Heart left ventricle (tissue), 16 donors: ENCODE results near the gene TUBB2A. TPM values are rescaled to one million over a fixed set of nuclear protein-coding genes. Genes with fewer than 3 reads are reported as not detected.

Source experiments
- ATAC-seq, 4 donors: fragments of 200-7000 bp; cut with Tn5 transposase; one replicate each; pipeline ENCODE4 v1.9.1; 2020 to 2022; ENCODE audit warnings: moderate library complexity in 4 of 4, mild to moderate bottlenecking in 3 of 4, moderate number of reproducible peaks in 1 of 4
- DNase-seq, 5 donors: peaks; one replicate each; pipeline ENCODE4 v3.0.0-alpha.2; 2020
- H3K27ac ChIP-seq, 12 donors: fragments of 200-600 bp; sonication (generic) in 4 of 12; one replicate each; pipeline versions ENCODE4 v1.5.0 to v1.8.0; 2016 to 2022; ENCODE audit warnings: mild to moderate bottlenecking in 2 of 12
- H3K27me3 ChIP-seq, 9 donors: fragments of 200-600 bp; sonication (generic) in 2 of 9; one replicate each; pipeline versions ENCODE4 v1.5.1 to v1.8.0; 2016 to 2022; ENCODE audit warnings: mild to moderate bottlenecking in 3 of 9
- H3K36me3 ChIP-seq, 9 donors: fragments of 200-600 bp; sonication (generic) in 2 of 9; one replicate each; pipeline versions ENCODE4 v1.5.0 to v1.8.0; 2018 to 2022; ENCODE audit warnings: mild to moderate bottlenecking in 2 of 9
- H3K4me1 ChIP-seq, 12 donors: fragments of 200-600 bp; sonication (generic) in 4 of 12; one replicate each; pipeline versions ENCODE4 v1.5.0 to v1.8.0; 2016 to 2022; ENCODE audit warnings: mild to moderate bottlenecking in 3 of 12
- H3K4me3 ChIP-seq, 12 donors: fragments of 200-600 bp; sonication (generic) in 4 of 12; one replicate each; pipeline versions ENCODE4 v1.5.0 to v1.8.0; 2017 to 2022; ENCODE audit warnings: mild to moderate bottlenecking in 9 of 12, moderate library complexity in 4 of 12
- H3K9me3 ChIP-seq, 12 donors: fragments of 200-600 bp; sonication (generic) in 4 of 12; one replicate each; pipeline versions ENCODE4 v1.5.0 to v1.8.0; 2016 to 2022; ENCODE audit warnings: mild to moderate bottlenecking in 1 of 12
- CTCF ChIP-seq, 12 donors: fragments of 200-600 bp; sonication (generic) in 4 of 12; IDR thresholded peaks; one replicate each; pipeline versions ENCODE4 v1.5.0 to v1.8.0; 2018 to 2022; ENCODE audit warnings: antibody characterized with exemption in 12 of 12, mild to moderate bottlenecking in 5 of 12
- POLR2A ChIP-seq, 2 donors: fragments of 450-650 bp; IDR thresholded peaks; one replicate each; pipeline ENCODE4 v1.6.1; 2017; ENCODE audit warnings: antibody characterized with exemption in 2 of 2, mild to moderate bottlenecking in 2 of 2, moderate library complexity in 2 of 2
- WGBS, 4 donors: extraction: QIAGEN DNeasy Blood & Tissue Kit in 2 of 4; methylation state at CpG; one replicate each; pipeline versions ENCODE4 v1.1.5 to v1.1.7; 2013 to 2018; 5-methylcytosine and 5-hydroxymethylcytosine counted together
- intact Hi-C, 10 donors: fragments of 100-400 bp; cut with DNase I; formaldehyde crosslinking; loops; one replicate each; pipeline versions ENCODE4 v1.11.1 to v1.14.2; 2022
- polyA plus RNA-seq, 2 donors: library from polyadenylated mRNA; stranded (reverse); fragments of 200-250 nt; gene quantifications; one replicate each; pipeline ENCODE4 v1.2.3, GENCODE V29; 2013
- total RNA-seq, 9 donors: library from RNA; depleted of rRNA in 2 of 9; stranded (reverse); fragments of >200 nt in 2 of 9; fragmentation: NEBNext Ultra II Directional in 3 of 9; extraction: Animal tissue kit (Norgen Biotek cat#: 25700) in 3 of 9; gene quantifications; one replicate each; pipeline versions ENCODE4 v1.1.0 to v1.2.4, GENCODE V29; 2016 to 2023
- donor health status: ischemic (EF 13 %, LVEDD 7.1; RV severe dilation, severe dysfunction).
- donor health status: healthy with polysubstance abuse.
- donor health status: DM: no; HTN: yes; CAD: no.
- donor health status: DM: no; HTN: no; CAD: no.
- donor health status: ischemic (EF 25% LVEDD 6.9; RV normal size, moderate dysfunction).
- donor health status: ischemic (EF 25% LVEDD 5.7; RV mildly dilated, moderate dysfunction).
- donor health status: healthy.
- donor health status: DM: yes; HTN: yes; CAD: no.
- donor health status: ischemic (EF 35%, LVEDD 5.7; RV mildly dilated, moderate dysfunction).
- donor health status: nonischemic (EF 11% LVEDD 7.7; RV severe dilation, severe dysfunction).
- donor health status: DM: yes; HTN: yes; CAD: no.
- donor health status: PGD.
- donor health status: ischemic (EF 29% LVEDD 5.4; RV normal size, mild dysfunction).
- donor health status: nonischemic (EF 23%, LVEDD 6.1; RV moderate dilation, normal function).

TUBB2A gene
- total and polyA plus RNA-seq, 11 donors: 12.7 to 61.7 (median 26.0) TPM

- Histone ChIP-seq H3K36me3 (no peaks in the 10 kb centered on the region), H3K4me3 (no peak overlapping the region), H3K27me3 (peaks cover 0 to 9% (median 0%) of the 10 kb centered on the region in 9 donors), H3K9me3 (peaks cover 0 to 9% (median 0%) of the 10 kb centered on the region in 12 donors), H3K4me1 (peaks cover 0 to 3% (median 0%) of the 10 kb centered on the region in 12 donors), H3K27ac (no peak overlapping the region)
- ATAC-seq: no peak
- intact Hi-C loops: no loop called here
- TF ChIP-seq CTCF (IDR thresholded peaks at IDR 0.05) (no peak), POLR2A (IDR thresholded peaks at IDR 0.05) (no peak)
- no peak for DNase-seq
- 70 to 93% (median 85%) methylated on average over 6 of the region's 6 CpGs for WGBS, 4 donors
Measured at GRCh38 chr6:3204921-3205320, 47.6 kb upstream of the TUBB2A start.

DNA sequence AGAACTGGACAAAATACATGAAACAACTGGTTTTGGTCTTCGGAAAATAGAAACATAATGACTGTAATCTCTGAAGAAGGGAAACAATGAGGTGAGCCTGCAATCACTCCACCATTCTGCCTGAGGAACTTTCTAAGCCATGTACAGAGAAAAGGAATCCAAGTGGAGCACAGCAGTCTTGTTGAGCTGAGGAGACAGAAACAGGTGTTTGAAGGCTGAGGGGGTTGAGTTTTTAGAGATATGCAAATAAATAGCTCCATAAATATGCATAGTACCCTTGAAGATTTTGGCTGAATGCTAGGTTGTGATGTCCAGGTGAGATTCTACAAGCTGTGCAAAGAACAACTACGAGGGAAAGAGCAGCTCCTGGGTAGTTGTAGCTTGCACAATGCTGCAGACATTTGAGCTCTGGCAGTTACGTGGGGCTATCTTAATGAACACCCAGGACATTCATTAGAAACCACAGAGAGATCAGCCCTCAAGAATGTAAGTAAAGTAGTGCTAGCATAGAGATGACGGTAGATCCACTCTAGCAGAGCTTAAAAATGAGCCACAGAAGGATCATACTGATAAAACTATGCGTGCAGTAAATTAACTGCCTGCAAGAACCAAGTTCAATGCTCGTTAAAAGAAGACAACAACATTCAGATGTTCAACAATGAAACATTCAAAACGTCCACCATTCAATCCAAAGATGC is 45.8 kb upstream of the TUBB2A start:
- Histone ChIP-seq H3K36me3 (no peaks in the 10 kb centered on the region), H3K4me3 (no peak overlapping the region), H3K9me3 (peaks cover 0 to 12% (median 0%) of the 10 kb centered on the region in 12 donors), H3K27me3 (peaks cover 0 to 8% (median 0%) of the 10 kb centered on the region in 9 donors), H3K4me1 (no peaks in the 10 kb centered on the region), H3K27ac (no peak overlapping the region)
- TF ChIP-seq CTCF (IDR thresholded peaks at IDR 0.05) (no peak), POLR2A (IDR thresholded peaks at IDR 0.05) (no peak)
- intact Hi-C loops: no loop called here
- no peak for ATAC-seq
- WGBS, 4 donors: 66 to 73% (median 69%) methylated on average over 7 of the region's 7 CpGs
- no peak for DNase-seq

DNA sequence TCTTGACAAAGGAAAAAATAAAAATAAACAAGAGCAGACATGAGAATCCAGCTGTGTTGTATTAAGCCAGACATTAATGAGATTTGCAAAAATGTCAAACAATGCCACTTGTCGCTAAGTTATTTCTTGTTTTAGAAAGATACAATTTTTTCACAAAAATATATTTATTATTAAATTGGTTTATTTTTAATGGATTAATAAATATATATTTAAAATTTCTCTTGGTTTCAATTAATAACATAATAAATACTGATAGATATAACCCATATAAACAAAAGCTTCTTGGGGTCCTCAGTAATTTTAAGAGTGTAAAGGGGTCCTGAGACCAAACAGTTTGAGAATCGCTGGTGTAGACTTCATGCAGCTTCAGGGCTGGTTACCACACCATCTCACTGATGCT is 44.0 kb upstream of the TUBB2A start:
- Histone ChIP-seq H3K9me3 (peaks cover 0 to 12% (median 0%) of the 10 kb centered on the region in 12 donors), H3K27me3 (no peaks in the 10 kb centered on the region), H3K4me1 (no peaks in the 10 kb centered on the region), H3K36me3 (no peaks in the 10 kb centered on the region), H3K27ac (no peak overlapping the region), H3K4me3 (no peak overlapping the region)
- no peak for TF ChIP-seq POLR2A (IDR thresholded peaks at IDR 0.05)
- TF ChIP-seq CTCF (IDR thresholded peaks at IDR 0.05): no peak
- WGBS, 4 donors: 90 to 96% (median 92%) methylated on average over 2 of the region's 2 CpGs
- intact Hi-C loops: no loop called here
- DNase-seq (no peak), ATAC-seq (no peak)

DNA sequence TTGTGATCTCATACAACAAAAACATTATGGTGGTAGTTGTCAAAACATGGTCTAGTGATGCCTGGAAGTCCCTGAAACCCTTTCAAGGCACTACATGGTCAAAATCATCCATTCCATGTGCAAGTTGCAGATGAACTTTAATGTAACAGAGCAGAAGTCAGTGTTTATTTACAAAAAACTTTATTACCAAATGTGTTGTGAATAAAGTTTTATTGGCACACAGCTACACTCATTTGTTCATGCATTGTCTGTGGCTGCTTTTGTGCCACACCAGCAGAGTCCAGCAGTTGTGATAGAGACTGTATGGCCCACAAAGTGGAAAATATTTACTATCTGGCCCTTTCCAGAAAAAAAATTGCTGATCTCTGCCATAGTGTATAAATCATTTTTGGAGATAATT is 43.3 kb upstream of the TUBB2A start:
- intact Hi-C loops: no loop called here
- TF ChIP-seq POLR2A (IDR thresholded peaks at IDR 0.05): no peak
- TF ChIP-seq CTCF (IDR thresholded peaks at IDR 0.05): no peak
- Histone ChIP-seq H3K36me3 (no peaks in the 10 kb centered on the region), H3K27ac (no peak overlapping the region), H3K9me3 (peaks cover 0 to 12% (median 0%) of the 10 kb centered on the region in 12 donors), H3K27me3 (no peaks in the 10 kb centered on the region), H3K4me1 (no peaks in the 10 kb centered on the region), H3K4me3 (no peak overlapping the region)
- ATAC-seq: no peak
- DNase-seq: no peak
